Testis (tissue), 3 donors: ENCODE measurements around the gene TSPYL4. TPM values are rescaled to one million over a fixed set of nuclear protein-coding genes. Genes with fewer than 3 reads are reported as not detected.

Experiments
- DNase-seq: peaks from one replicate; pipeline ENCODE4 v3.0.0-alpha.2; 2019
- H3K27ac ChIP-seq, 2 donors: fragments of 200-600 bp; sonication (generic); one replicate each; pipeline ENCODE4 v1.5.1; 2019
- H3K27me3 ChIP-seq: fragments of 200-600 bp; sonication (generic); one replicate; pipeline ENCODE4 v1.5.1; 2019
- H3K36me3 ChIP-seq: fragments of 200-600 bp; sonication (generic); one replicate; pipeline ENCODE4 v1.5.1; 2017; ENCODE audit warnings: low read depth; ENCODE audit errors: missing control alignments
- H3K4me1 ChIP-seq: fragments of 200-600 bp; sonication (generic); one replicate; pipeline ENCODE4 v1.5.1; 2019
- H3K4me3 ChIP-seq, 2 donors: fragments of 200-600 bp; sonication (generic); one replicate each; pipeline ENCODE4 v1.5.1; 2017 to 2019
- H3K9me3 ChIP-seq: fragments of 200-600 bp; sonication (generic); one replicate; pipeline ENCODE4 v1.5.1; 2017
- POLR2A ChIP-seq: fragments of 450-650 bp; IDR thresholded peaks from one replicate; pipeline ENCODE4 v1.6.1; 2017; ENCODE audit warnings: antibody characterized with exemption, mild to moderate bottlenecking, moderate library complexity
- WGBS, 2 donors: methylation state at CpG; one replicate each; pipeline ENCODE4 v1.1.5; 2018; 5-methylcytosine and 5-hydroxymethylcytosine counted together
- intact Hi-C: fragments of 100-400 bp; cut with DNase I; formaldehyde crosslinking; loops from one replicate; pipeline ENCODE4 v1.15.1; 2023; ENCODE audit warnings: low total_unique reads
- polyA plus RNA-seq: library from polyadenylated mRNA; stranded (reverse); fragments of 350-450 nt; fragmentation: Illumina TruSeq; extraction: RNeasy Lipid Tissue Mini Kit (QIAGEN cat#74804); gene quantifications from one replicate; pipeline ENCODE4 v1.2.3, GENCODE V29; 2014; ENCODE audit warnings: low read depth, low replicate concordance; ENCODE audit not compliant: insufficient read depth
- total RNA-seq, 2 donors: library from RNA; depleted of rRNA; stranded (reverse); fragments of >200 nt; gene quantifications; one replicate each; pipeline ENCODE4 v1.2.3, GENCODE V29; 2016
- TF ChIP-seq, protein P1 (sequence below), 3 experiments: fragments of 450-650 bp in 2 of 3; fragments of 200-600 bp in 1 of 3; sonication (generic) in 1 of 3; IDR thresholded peaks; one replicate each; pipeline ENCODE4 v1.5.1; 2016 to 2019; ENCODE audit warnings: antibody characterized with exemption in 3 of 3, mild to moderate bottlenecking in 2 of 3, moderate library complexity in 1 of 3

TSPYL4 gene
- total and polyA plus RNA-seq, 3 donors from 2014 or later = 27.9 to 39.8 (median 33.1) TPM

DNA sequence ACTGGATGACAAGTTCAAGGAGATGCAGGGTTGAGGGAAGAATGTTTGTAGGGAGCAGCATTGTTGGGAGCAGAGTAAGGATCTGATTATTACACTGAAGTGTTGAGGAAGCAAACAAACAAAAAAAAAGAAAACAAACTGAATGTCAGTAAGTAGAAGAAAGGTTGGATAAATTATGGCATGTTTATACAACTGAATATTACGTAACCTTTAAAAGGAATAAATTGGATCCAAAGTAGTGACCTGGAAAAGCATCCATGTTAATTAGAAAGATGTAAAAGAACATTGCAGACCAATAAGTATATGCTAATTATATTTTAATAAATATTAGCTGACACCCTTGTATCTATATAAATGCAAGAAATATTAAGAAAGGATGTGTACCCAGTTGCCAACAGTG, 38.7 kb upstream of the TSPYL4 start:
- 82 to 98% methylated on average over 1 of the region's 1 CpG for WGBS, 2 donors
- intact Hi-C loops = no loop called here
- H3K9me3 ChIP-seq = no peaks in the 10 kb centered on the region
- H3K4me1 ChIP-seq = no peaks in the 10 kb centered on the region
- no peak for DNase-seq
- no peaks in the 10 kb centered on the region for H3K36me3 ChIP-seq
- TF ChIP-seq POLR2A = no peak
- TF ChIP-seq, protein P1, sequence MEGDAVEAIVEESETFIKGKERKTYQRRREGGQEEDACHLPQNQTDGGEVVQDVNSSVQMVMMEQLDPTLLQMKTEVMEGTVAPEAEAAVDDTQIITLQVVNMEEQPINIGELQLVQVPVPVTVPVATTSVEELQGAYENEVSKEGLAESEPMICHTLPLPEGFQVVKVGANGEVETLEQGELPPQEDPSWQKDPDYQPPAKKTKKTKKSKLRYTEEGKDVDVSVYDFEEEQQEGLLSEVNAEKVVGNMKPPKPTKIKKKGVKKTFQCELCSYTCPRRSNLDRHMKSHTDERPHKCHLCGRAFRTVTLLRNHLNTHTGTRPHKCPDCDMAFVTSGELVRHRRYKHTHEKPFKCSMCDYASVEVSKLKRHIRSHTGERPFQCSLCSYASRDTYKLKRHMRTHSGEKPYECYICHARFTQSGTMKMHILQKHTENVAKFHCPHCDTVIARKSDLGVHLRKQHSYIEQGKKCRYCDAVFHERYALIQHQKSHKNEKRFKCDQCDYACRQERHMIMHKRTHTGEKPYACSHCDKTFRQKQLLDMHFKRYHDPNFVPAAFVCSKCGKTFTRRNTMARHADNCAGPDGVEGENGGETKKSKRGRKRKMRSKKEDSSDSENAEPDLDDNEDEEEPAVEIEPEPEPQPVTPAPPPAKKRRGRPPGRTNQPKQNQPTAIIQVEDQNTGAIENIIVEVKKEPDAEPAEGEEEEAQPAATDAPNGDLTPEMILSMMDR (IDR thresholded peaks at IDR 0.05) = no peak
- no peak overlapping the region for H3K4me3 ChIP-seq
- H3K27me3 ChIP-seq = no peaks in the 10 kb centered on the region
- H3K27ac ChIP-seq = no peak overlapping the region

- H3K9me3 ChIP-seq = no peaks in the 10 kb centered on the region
- intact Hi-C loops = no loop called here
- WGBS, 2 donors = 72 to 88% methylated on average over 4 of the region's 4 CpGs
- no peak for TF ChIP-seq POLR2A
- TF ChIP-seq, protein P1 (IDR thresholded peaks at IDR 0.05) = no peak
- H3K27me3 ChIP-seq = no peaks in the 10 kb centered on the region
- no peak for DNase-seq
- H3K4me3 ChIP-seq = no peak overlapping the region
- no peak overlapping the region for H3K27ac ChIP-seq
- no peaks in the 10 kb centered on the region for H3K4me1 ChIP-seq
- no peaks in the 10 kb centered on the region for H3K36me3 ChIP-seq
Measured at GRCh38 chr6:116291701-116292396, 38.0 kb upstream of the TSPYL4 start.

GRCh38 chr6:116290799-116291198, 36.9 kb upstream of the TSPYL4 start:
- H3K9me3 ChIP-seq = no peaks in the 10 kb centered on the region
- no peak overlapping the region for H3K4me3 ChIP-seq
- H3K27me3 ChIP-seq = no peaks in the 10 kb centered on the region
- TF ChIP-seq POLR2A = no peak
- TF ChIP-seq, protein P1 (IDR thresholded peaks at IDR 0.05) = no peak
- H3K36me3 ChIP-seq = no peaks in the 10 kb centered on the region
- WGBS, 2 donors = 85 to 96% methylated on average over 2 of the region's 2 CpGs
- intact Hi-C loops = no loop called here
- no peak overlapping the region for H3K27ac ChIP-seq
- H3K4me1 ChIP-seq = no peaks in the 10 kb centered on the region
- no peak for DNase-seq

GRCh38 chr6:116289876-116290275, 36.0 kb upstream of the TSPYL4 start:
- intact Hi-C loops = no loop called here
- H3K36me3 ChIP-seq = no peaks in the 10 kb centered on the region
- TF ChIP-seq, protein P1 (IDR thresholded peaks at IDR 0.05) = no peak
- TF ChIP-seq POLR2A = no peak
- 87 to 89% methylated on average over 2 of the region's 2 CpGs for WGBS, 2 donors
- H3K27ac ChIP-seq = no peak overlapping the region
- H3K9me3 ChIP-seq = no peaks in the 10 kb centered on the region
- DNase-seq = no peak
- H3K4me3 ChIP-seq = no peak overlapping the region
- H3K27me3 ChIP-seq = no peaks in the 10 kb centered on the region
- no peaks in the 10 kb centered on the region for H3K4me1 ChIP-seq

DNA sequence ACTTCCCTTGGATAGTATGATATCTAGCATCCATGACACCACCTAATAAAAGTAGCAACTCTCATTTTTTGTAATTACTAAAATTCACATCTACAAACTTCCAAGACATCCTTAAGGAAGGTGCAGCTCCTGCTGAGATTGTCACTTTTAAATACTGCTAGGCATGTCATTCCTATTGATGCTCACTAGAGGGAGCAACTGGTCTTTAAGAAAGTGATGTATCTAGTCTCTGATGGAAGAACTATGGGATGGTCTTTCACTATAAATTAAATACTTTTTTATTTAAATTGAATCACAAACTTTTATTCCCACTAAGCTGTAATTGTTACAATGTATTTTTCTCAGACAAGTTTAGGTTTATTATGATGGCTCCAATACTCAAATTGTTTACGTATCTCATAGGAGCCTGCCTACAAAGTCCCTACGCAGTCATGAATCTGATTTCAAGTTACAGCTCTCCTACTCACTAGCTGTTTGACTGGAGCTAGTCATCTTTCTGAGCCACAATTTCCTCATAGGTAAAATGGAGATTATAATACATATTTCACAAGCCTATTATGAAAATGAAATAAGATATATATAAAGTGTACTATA, 33.9 kb upstream of the TSPYL4 start:
- WGBS, 2 donors = 85 to 88% methylated on average over 2 of the region's 2 CpGs
- Histone ChIP-seq H3K9me3 (no peaks in the 10 kb centered on the region), H3K4me1 (no peaks in the 10 kb centered on the region), H3K27me3 (no peaks in the 10 kb centered on the region), H3K27ac (no peak overlapping the region), H3K4me3 (no peak overlapping the region), H3K36me3 (no peaks in the 10 kb centered on the region)
- DNase-seq = no peak
- TF ChIP-seq, protein P1 (IDR thresholded peaks at IDR 0.05) = peak; percentile 55 to 87 (median 81)
- no peak for TF ChIP-seq POLR2A
- intact Hi-C loops = no loop called here
